Esophagus squamous epithelium (tissue), 5 donors: ENCODE data around the gene ACTG1. TPM values are rescaled to one million over a fixed set of nuclear protein-coding genes. Genes with fewer than 3 reads are reported as not detected.

Experiments used
- DNase-seq: peaks from one replicate; lab custom pipeline; 2025; lab: John Stamatoyannopoulos, UW
- H3K27ac ChIP-seq, 4 donors: fragments of 200-600 bp; sonication (generic); one replicate each; pipeline ENCODE4 v1.5.1; 2016 to 2019; ENCODE audit warnings: mild to moderate bottlenecking in 1 of 4
- H3K27me3 ChIP-seq, 4 donors: fragments of 200-600 bp; sonication (generic); 1 replicate in 3 of 4; 2 replicates in 1 of 4; pipeline versions ENCODE4 v1.5.1 to v1.6.0; 2017 to 2021; ENCODE audit warnings: antibody characterized with exemption in 1 of 4
- H3K36me3 ChIP-seq, 3 donors: fragments of 200-600 bp; sonication (generic); one replicate each; pipeline ENCODE4 v1.5.1; 2016 to 2019
- H3K4me1 ChIP-seq, 3 donors: fragments of 200-600 bp; sonication (generic); one replicate each; pipeline ENCODE4 v1.5.1; 2017 to 2019
- H3K4me3 ChIP-seq, 4 donors: fragments of 200-600 bp; sonication (generic); 1 replicate in 3 of 4; 2 replicates in 1 of 4; pipeline ENCODE4 v1.5.1; 2016 to 2019; ENCODE audit warnings: mild to moderate bottlenecking in 2 of 4, moderate library complexity in 1 of 4
- H3K9me3 ChIP-seq, 3 donors: fragments of 200-600 bp; sonication (generic); one replicate each; pipeline ENCODE4 v1.5.1; 2016 to 2019
- CTCF ChIP-seq, 6 experiments: fragments of 450-650 bp in 4 of 6; fragments of 200-600 bp in 2 of 6; sonication (generic) in 2 of 6; IDR thresholded peaks; one replicate each; pipeline ENCODE4 v1.5.1; 2016 to 2019; ENCODE audit warnings: antibody characterized with exemption in 6 of 6, mild to moderate bottlenecking in 4 of 6, moderate library complexity in 4 of 6
- POLR2A ChIP-seq, 4 donors: fragments of 450-650 bp; IDR thresholded peaks; one replicate each; pipeline ENCODE4 v1.6.1; 2017; ENCODE audit warnings: antibody characterized with exemption in 4 of 4, mild to moderate bottlenecking in 4 of 4, moderate library complexity in 3 of 4
- WGBS, 2 donors: methylation state at CpG; one replicate each; pipeline ENCODE4 v1.1.5; 2018; 5-methylcytosine and 5-hydroxymethylcytosine counted together
- intact Hi-C: fragments of 100-400 bp; cut with DNase I; formaldehyde crosslinking; loops from one replicate; pipeline ENCODE4 v1.15.0; 2022
- total RNA-seq, 4 donors: library from RNA; depleted of rRNA; stranded (reverse); fragments of >200 nt; gene quantifications; one replicate each; pipeline ENCODE4 v1.1.0, GENCODE V29; 2016
- donor health status: DM: yes; HTN: yes; CAD: no.

ACTG1 gene
- total RNA-seq, 4 donors from 2014 or later = 3,349 to 6,664 (median 4,433) TPM

GRCh38 chr17:81509972-81510784 lies 2.4 kb downstream of the ACTG1 start:
- no peak for DNase-seq
- TF ChIP-seq CTCF (IDR thresholded peaks at IDR 0.05) (no peak), POLR2A (IDR thresholded peaks at IDR 0.05) (peak in 1 of 4 donors; percentile 3)
- intact Hi-C loops = loop anchor here (5.0 kb wide), 1 partner anchor 113 kb away; the partner anchor contains the start of gene BAHCC1
- peaks cover 14 to 54% (median 16%) of the 10 kb centered on the region in 3 donors for H3K4me1 ChIP-seq
- peak overlapping the region; percentile 91 to 99 (median 97) for H3K4me3 ChIP-seq
- 4 to 7% methylated on average over 20 to 21 of the region's 22 CpGs for WGBS, 2 donors
- H3K27ac ChIP-seq = peak overlapping the region; percentile 97 to 100 (median 100)
- peaks cover 15 to 41% (median 28%) of the 10 kb centered on the region in 3 donors for H3K36me3 ChIP-seq
- no peaks in the 10 kb centered on the region for H3K9me3 ChIP-seq
- H3K27me3 ChIP-seq = no peaks in the 10 kb centered on the region

GRCh38 chr17:81509207-81509971 lies 3.2 kb downstream of the ACTG1 start:
- Histone ChIP-seq H3K4me1 (peaks cover 14 to 50% (median 16%) of the 10 kb centered on the region in 3 donors), H3K9me3 (no peaks in the 10 kb centered on the region), H3K27me3 (no peaks in the 10 kb centered on the region), H3K36me3 (peaks cover 15 to 41% (median 28%) of the 10 kb centered on the region in 3 donors), H3K4me3 (peak overlapping the region; percentile 91 to 99 (median 97)), H3K27ac (peak overlapping the region; percentile 66 to 100 (median 98))
- WGBS, 2 donors = 19% methylated on average over 11 to 12 of the region's 12 CpGs
- intact Hi-C loops = no loop called here
- no peak for DNase-seq
- TF ChIP-seq CTCF (IDR thresholded peaks at IDR 0.05) = no peak
- peak in 1 of 4 donors; percentile 11 for TF ChIP-seq POLR2A (IDR thresholded peaks at IDR 0.05)

- whole genome bisulfite sequencing, 2 donors = 50 to 56% methylated on average over 10 of the region's 10 CpGs
- no peak for DNase-seq
- intact Hi-C loops = no loop called here
- no peaks in the 10 kb centered on the region for H3K9me3 ChIP-seq
- peak overlapping the region; percentile 66 to 100 (median 98) for H3K27ac ChIP-seq
- H3K4me1 ChIP-seq = peaks cover 13 to 43% (median 14%) of the 10 kb centered on the region in 3 donors
- TF ChIP-seq POLR2A (IDR thresholded peaks at IDR 0.05) (peak in 1 of 4 donors; percentile 6), CTCF (IDR thresholded peaks at IDR 0.05) (no peak)
- no peaks in the 10 kb centered on the region for H3K27me3 ChIP-seq
- peaks cover 15 to 41% (median 28%) of the 10 kb centered on the region in 3 donors for H3K36me3 ChIP-seq
- peak overlapping the region; percentile 91 to 99 (median 97) for H3K4me3 ChIP-seq
Measured at GRCh38 chr17:81508639-81509206, 3.9 kb downstream of the ACTG1 start.

- H3K9me3 ChIP-seq = no peaks in the 10 kb centered on the region
- H3K36me3 ChIP-seq = peaks cover 0 to 2% (median 0%) of the 10 kb centered on the region in 3 donors
- intact Hi-C loops = no loop called here
- no peak overlapping the region for H3K27ac ChIP-seq
- TF ChIP-seq POLR2A (IDR thresholded peaks at IDR 0.05) (no peak), CTCF (IDR thresholded peaks at IDR 0.05) (no peak)
- DNase-seq = no peak
- no peak overlapping the region for H3K4me3 ChIP-seq
- peaks cover 0 to 10% (median 0%) of the 10 kb centered on the region in 4 donors for H3K27me3 ChIP-seq
- H3K4me1 ChIP-seq = peaks cover 0 to 3% (median under 1%) of the 10 kb centered on the region in 3 donors
Measured at GRCh38 chr17:81503619-81504018, 9.0 kb downstream of the ACTG1 start.
